SU-DHL-6 (cell line): ENCODE measurements around the gene NXN.

Experiments used
- EZH2phosphoT487 ChIP-seq: fragments of 200-600 bp; sonication (generic), shearing (Covaris generic); conservative IDR thresholded peaks from 2 replicates; pipeline ENCODE4 v1.6.1; 2018; ENCODE audit warnings: mild to moderate bottlenecking, antibody characterized with exemption, low read length, moderate library complexity, mixed read lengths
- TF ChIP-seq, protein P1 (sequence below): fragments of 200-600 bp; sonication (generic); IDR thresholded peaks from one replicate; pipeline ENCODE4 v1.5.1; 2017; ENCODE audit warnings: antibody characterized with exemption, mild to moderate bottlenecking, low read length, moderate library complexity; ENCODE audit not compliant: insufficient read depth, poor library complexity, severe bottlenecking

DNA sequence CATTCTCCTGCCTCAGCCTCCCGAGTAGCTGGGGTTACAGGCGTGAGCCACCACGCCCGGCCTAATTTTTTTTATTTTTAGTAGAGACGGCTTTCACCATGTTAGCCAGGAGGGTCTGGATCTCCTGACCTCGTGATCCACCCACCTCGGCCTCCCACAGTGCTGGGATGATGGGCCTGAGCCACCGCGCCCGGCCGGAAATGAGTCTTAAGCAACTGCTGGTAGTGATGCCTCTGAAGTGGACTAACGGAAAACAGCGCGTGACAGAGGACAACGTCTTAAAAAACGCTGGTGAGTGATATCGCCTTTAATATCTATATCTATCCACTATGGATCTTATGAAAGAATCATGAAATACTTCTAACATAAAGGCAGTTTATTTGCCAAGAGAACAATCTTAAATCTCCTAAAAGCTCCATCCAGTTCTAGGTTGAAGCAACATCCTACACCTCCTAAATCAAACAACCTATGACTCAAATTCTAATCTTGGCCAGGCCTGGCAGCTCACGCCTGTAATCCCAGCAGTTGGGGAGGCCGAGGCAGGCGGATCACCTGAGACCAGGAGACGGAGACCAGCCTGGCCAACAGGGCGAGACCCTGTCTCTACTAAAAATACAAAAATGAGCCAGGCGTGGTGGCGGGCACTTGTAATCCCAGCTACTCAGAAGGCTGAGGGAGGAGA is 69.8 kb downstream of the NXN start:
- TF ChIP-seq, protein P1, sequence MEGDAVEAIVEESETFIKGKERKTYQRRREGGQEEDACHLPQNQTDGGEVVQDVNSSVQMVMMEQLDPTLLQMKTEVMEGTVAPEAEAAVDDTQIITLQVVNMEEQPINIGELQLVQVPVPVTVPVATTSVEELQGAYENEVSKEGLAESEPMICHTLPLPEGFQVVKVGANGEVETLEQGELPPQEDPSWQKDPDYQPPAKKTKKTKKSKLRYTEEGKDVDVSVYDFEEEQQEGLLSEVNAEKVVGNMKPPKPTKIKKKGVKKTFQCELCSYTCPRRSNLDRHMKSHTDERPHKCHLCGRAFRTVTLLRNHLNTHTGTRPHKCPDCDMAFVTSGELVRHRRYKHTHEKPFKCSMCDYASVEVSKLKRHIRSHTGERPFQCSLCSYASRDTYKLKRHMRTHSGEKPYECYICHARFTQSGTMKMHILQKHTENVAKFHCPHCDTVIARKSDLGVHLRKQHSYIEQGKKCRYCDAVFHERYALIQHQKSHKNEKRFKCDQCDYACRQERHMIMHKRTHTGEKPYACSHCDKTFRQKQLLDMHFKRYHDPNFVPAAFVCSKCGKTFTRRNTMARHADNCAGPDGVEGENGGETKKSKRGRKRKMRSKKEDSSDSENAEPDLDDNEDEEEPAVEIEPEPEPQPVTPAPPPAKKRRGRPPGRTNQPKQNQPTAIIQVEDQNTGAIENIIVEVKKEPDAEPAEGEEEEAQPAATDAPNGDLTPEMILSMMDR: no peak
- TF ChIP-seq EZH2phosphoT487: no peak
